ENCODE measurements around the gene HLCS.

HLCS gene

DNA sequence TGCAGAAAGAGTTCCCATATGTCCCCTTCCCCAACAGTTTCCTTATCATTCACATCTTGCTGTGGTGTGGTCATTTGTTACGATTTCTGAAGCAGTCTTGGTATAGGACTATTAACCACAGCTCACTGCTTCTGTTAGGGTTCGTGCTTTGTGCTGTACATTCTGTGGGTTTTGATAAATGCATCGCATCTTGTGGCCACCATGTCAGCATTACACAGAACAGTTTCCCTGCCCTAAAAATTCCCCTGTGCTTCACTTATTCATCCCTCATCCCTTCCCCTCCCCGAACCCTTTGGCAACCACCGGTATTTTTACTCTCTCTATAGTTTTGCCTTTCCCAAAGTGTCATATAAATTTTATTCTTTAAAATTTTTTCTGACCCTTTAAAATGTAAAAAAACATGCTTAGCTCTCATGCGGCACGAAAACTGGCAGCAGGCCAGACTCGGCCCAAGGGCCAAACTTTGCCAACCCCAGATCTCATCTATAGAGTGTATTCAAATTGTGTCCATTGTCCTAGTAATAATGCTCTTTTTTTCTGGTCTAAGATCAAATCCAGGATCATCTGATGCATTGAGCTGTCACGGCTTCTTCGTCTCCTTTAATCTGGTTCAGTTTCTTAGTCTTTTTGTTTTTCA, 189.4 kb downstream of the HLCS start:
- DNase-seq (ENCODE audit: low spot score): no peak

DNA sequence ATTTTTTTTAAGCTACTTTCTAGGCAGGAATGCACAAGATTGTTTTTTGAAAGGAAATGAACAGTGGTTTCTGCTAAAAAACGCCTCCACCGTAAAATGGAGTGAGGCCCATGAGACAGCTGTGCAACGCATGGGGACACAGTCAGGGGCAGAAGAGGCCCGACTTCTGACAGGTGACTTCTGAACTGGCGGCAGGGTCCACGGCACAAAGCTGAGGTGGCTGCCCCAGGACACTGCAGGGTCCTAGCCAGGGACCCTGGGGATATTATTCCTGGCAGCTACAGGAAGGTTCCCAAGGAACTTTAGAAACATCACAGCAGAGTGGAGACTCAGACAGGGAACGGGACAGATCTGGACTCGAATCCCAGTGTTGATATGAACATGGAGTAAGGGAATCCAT, 192.5 kb downstream of the HLCS start:
- no peak for DNase-seq (ENCODE audit: low spot score)

DNA sequence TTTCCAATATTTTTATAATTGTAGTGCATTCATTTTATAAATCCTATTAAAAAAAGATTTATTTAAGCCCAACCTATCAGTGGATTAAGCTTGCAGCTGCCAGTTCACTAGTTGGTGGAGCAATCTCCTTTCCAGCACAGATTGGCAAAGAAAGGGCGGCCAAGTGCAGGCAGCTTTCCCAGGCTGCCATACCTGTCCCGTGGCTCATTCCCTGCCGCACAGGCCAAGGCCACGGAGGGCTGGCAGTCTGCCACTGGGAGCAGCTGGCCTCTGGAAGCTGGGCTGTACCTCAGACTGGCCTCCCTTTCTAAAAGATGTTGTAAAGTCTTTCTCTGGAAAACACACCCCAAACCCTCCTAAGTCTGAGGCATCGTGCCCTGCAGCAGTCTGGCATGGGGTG, 193.4 kb downstream of the HLCS start:
- DNase-seq (ENCODE audit: low spot score): no peak

DNA sequence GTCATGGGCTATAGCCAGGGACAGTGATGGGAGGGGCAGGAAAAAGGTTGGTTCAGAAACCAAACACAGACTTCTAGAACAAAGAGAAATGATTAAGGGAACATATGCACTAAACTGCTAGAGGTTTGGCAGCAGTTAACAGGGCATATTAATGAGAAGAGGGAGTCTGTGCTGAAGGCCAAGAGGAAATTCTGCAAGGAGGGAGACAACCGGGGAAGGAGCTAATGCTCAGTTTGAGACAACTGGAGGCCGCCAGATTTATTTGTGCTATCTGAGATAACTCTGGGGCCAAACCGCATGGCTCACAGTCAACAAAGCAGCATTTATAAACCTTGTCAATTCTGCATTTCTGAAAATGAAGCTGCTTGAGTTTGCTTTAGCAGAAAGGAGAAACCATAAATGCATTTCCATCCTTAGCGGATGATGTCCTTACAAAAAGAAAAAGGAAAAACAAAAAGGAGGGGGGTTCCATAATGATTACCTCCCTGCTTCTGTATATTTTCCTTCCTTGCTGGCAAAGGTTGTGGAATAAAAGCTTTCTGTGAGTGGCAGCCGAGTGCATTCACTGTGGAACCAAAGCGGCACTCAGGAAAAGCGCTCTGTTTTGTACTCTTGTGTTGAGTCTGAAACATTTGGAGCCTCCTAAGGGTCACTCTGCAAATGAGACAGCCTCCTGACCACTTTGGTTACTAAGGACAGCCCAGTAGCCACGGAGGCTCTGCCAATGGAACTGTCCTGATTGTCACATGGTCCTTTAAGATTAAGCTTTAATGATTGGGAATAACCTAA, 197.2 kb downstream of the HLCS start:
- no peak for DNase-seq (ENCODE audit: low spot score)

DNA sequence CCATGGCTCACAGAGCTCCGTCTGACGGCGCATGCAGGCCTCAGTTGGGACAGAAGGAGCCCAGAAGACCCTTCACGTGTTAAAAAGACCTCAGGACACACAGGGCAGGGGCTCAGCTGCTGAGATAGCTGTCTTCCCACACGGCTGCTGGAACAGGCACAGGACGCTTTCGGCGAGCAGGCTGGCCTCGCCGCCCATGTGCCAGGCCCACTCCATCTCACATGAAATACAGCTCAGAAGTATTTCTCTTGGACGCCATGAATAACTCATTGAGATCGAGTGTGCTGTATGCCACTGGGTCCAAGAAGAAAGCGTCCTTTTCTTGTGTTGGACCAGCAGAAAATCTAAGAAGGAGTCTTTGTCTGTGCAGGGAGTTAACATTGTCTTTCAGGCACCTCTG, 198.0 kb downstream of the HLCS start:
- no peak for DNase-seq (ENCODE audit: low spot score)

DNA sequence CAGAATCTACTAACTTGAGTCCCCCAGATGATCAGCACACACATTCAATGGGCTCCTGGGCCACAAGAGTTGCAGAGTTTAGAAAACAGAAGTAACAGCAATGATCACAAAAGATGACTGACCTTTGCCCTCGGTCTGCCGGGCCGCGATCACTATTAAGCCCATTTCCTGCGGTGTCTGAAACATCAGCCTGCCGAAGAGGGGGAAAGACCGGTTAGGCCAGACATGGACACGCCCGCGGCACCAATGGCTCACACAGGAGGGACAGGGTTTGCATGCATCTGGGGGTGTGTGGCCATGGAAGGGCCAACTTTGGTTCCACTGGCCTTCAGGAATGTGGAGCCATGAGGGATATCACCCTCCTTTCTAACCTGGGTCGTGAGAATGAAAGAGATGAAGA, 199.4 kb downstream of the HLCS start:
- no peak for DNase-seq (ENCODE audit: low spot score)

DNA sequence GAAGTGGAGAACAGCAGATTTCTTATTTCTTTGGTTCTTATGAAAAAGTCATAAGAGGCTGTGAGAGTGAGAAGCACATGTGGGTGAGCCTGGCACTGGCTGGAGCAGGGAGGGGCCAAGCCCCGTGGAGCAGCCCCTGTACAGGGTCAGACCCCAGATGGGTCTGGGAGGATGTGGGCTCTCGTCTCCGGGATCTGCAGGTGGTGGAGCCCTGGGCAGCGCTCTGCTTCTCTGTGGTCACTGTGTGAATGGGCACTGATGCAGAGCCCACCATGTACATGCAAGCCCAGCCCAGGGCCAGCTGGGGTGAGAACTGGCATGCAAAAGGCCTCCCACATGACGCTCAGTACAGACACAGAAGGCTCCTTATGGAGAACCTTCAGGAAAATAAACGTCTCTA, 200.0 kb downstream of the HLCS start:
- DNase-seq (ENCODE audit: low spot score): no peak

DNA sequence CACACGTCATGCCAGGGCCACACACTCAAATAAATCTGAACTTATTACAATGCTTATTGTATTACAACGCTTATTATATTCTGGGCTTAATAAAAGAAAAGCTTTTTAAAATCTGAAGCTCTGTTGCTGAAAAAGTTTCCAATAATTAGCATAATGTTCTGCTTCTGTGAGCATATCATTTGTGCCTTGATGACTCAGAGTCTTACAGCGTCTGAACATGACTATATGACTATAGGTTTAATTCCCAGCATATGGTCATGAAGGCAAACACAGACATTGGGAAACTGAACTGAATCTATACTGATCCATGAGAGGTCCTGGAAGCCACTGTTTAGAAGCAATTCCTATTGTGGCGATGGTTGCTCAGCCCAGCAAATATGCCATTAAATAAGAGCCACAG, 201.2 kb downstream of the HLCS start:
- no peak for DNase-seq (ENCODE audit: low spot score)

DNA sequence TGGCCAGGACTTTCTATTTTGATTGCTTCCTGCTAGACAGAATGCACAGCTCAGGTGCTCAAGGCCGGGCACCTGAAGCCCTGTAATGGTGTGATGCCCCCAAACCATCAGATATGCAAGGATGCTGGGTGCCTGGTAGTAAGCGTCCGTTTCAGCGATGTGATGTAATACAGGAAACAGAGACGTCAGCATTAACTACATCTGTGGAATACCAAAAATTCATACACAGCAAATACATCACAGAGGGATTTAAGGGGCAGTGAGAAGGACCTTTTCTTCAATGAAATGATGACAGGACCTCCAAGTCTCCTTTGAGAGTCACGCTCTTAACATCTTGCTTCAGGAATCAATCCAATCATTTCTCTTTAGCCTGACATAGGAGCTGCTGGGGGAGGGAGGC, 203.2 kb downstream of the HLCS start:
- DNase-seq (ENCODE audit: low spot score): no peak

DNA sequence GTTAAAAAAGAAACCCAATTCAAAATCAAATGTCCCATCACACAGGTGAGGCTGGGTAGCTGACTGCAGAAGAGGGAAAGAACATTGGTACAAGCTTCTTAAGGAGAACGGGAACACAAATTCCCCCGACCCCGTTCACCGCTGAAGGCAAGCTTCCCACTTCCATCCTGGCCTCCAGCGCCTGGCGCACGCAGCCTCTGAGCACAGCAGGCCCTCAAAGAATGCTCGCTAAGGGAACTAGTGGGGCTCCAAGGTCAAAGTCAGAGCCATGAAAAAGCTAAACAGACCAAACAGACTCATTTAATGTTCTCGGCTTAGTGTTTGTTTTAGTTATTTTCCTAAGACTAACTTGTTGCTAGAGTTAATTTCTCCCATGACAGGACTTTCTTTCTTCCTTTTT, 203.8 kb downstream of the HLCS start:
- no peak for DNase-seq (ENCODE audit: low spot score)

DNA sequence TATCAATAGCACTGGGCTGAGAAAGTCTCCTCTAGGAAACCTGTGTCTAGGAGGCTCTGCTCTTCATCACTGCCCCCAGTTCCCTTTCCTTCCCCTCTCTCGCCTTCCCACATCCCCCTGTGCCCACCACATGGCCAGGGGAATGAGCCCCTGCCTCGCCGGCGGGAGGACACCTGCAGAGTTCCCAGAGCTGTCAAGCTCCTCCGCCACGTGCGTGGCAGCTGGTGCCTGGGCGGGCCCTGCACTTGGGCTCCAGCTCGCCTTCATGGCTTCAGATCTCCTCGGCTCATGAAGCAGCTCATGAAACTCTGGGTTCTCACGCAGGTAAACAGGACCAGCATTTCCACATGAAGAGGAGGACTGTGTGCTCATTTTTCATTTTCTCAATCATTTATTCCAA, 204.8 kb downstream of the HLCS start:
- DNase-seq (ENCODE audit: low spot score): no peak

DNA sequence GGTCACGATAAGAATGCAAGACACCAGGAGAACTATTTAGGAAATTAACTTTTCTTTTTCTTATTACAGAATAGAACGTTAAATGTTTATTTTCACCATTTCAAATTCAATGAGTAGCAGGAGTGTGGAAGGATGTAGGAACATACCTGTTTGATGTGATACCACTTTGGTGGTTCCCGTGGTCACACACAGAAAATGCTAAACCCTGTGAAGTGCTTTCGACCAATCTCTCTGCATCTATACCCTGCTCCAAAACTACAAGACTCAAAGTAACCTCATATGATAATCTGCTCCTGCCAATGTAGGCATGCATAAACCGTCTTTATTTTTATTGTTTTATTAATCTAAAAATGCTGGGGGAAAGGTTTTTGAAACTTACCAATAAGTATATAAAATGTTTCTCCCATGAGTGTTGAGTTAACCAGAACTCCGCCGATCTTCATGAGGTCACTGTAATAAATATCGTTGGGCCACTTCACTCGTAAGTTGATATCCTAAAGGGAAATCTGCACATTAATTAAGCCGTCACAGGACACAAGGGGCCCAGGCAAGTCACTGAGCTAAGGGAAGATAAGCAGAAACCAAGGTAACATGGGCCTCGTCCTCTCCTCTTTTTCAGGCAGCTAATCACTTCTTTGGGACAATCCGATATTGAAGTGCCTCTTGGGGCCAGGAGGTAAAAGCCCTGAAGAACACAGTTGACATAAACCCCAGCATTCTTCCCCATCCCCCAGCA, 207.0 kb downstream of the HLCS start:
- no peak for DNase-seq (ENCODE audit: low spot score)

DNA sequence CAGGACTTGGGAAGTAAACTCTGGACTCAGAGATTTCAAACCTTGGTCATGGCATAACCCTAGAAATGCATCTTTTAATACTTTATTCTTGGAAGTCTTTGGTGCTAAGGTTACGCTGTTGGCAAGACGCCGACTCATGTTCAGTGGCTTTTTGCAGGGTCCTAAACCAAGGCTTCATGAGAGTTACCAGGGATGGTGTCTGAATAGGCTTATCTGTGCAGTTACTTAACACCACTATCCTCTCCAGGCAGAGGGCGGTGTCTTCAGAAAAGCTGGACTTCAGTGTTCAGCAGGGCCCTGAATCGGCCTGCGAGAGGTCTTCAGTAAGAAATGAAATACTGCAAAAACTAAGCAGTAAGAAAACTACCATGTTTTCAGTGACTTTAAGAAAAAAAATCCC, 209.3 kb downstream of the HLCS start:
- DNase-seq (ENCODE audit: low spot score): no peak

DNA sequence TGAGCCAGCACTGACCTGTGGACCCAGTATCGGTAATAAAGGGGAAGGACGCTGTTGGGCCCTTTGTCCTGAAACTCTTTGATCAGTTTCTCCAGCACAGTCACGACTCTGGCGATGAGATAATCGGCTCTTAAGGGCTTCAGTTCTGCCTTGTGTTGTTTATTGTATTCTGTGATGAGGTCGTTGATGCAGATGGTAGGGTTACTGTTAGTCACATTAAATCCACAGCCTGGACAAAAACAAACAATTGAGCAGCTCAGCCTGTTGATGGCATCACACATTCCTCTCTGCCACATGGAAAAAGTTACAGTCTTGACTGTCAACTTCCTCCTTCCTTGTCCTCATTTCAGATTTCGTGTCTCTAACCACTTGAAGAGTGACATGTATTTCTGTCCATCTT, 209.9 kb downstream of the HLCS start:
- DNase-seq (ENCODE audit: low spot score): no peak

DNA sequence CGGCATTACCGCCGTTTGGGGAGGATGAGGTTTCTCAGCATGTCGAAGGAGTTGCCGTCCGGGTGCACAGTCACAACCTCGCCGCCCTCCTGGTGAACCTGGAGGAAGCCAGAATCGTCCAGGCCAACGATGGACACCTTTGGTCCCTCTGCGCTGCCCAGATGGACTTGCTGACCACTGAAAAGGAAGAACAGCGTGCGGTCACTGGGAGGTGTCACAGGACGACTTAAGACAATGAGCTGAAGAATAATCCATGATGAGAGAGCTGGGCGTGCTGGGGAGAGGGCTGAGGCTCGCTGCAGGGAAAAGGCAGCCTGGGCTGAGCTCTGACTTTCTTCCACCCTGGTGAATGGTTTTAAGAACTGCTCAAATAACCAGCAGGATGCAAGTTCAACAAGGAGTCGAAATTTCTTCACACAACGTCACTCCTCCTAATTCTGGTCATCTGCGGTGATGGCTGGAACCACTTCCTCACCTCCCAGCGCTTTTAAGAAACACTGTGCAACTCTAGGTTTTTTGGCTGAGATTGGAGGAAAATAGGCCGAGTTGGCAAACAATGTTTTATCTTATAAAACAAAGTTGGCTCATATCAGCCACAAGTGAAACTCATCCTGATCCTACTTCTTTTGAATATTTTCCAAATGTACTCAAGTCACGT, 212.1 kb downstream of the HLCS start:
- DNase-seq (ENCODE audit: low spot score): no peak

DNA sequence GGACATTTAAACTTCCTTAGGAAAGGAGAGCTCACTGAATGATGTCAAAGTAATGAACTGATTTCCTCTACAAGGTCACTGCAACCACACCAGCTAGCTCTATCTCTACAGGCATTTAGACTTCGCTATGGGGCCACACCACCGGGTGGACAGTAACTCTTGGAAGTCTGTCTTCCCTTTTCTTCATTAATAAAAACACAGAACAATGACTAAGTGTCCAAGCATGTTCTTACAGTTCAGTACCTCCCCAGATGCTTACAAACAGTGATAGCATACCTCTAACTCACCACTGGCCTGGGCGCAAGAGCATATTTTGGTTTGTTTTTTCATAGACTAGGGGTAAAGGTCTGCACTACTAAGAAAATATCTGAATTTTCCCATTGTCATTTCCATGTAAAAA, 212.9 kb downstream of the HLCS start:
- DNase-seq (ENCODE audit: low spot score): no peak

DNA sequence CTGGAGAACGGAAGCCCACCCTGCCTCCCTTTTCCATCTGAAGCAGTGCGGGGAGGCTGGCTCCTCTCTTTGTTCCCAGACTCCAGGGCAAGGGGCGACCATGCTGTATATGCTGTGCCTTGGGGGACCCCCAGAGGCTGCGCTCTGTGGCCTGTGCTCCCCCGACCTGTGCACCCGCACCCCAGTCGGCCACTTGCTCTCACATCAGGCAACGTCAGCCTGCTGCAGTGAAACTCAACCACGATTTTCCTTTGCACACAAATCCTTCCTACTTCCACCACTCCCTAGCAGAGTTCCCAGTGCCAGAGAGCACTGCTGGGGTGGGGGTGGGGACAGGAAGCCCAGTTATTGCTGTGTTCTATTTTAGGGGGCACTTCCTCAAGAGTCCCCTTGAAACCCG, 215.1 kb downstream of the HLCS start:
- DNase-seq (ENCODE audit: low spot score): no peak

DNA sequence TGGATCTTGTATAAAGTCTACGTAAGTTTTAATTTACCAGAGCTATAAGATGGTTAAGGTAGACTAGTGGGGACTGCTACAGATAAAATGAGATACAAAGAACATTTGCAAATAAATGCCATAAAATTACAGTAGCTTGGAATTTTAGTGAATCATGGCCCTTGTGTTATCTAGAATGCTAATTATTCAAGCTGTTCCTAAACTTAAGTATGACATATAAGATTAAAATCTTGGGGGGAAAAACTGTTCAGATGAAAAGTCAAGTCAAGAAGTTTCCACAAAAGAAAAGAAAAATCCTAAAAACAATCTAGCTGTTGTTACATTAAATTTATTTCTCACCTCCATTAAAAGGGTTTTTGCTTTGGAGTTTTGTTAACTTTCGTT, 215.9 kb downstream of the HLCS start:
- DNase-seq (ENCODE audit: low spot score): no peak

DNA sequence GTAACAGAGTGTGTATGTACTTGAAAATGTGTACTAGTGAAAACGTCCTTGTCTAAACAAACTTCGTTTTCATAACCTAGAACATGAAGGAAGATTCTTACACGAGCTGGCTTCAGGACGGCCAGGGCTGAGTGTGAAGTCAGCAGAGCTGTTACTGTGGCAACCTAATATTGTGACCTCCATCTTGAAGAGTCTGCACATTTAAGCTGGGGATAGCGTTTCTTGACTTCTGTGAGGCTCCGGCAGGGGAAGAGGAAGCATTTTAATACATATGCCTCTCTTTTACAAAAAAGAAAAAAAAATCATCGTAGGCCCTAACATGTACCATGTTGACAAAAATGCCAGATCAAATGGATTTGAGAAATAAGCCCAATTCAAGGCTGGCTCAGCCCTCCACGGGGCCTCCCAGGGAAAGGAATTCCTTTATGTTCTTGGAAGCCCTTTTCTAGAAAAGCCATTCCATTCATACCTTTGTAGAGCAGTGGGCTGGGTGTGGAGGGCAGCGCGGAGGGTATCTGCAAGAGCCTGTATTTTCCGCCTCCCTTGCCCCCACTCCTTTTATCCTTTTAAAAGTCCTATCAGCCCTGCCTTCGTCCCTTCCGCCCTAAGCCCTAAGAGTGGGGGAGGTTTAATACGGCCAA, 216.4 kb downstream of the HLCS start:
- DNase-seq (ENCODE audit: low spot score): no peak

DNA sequence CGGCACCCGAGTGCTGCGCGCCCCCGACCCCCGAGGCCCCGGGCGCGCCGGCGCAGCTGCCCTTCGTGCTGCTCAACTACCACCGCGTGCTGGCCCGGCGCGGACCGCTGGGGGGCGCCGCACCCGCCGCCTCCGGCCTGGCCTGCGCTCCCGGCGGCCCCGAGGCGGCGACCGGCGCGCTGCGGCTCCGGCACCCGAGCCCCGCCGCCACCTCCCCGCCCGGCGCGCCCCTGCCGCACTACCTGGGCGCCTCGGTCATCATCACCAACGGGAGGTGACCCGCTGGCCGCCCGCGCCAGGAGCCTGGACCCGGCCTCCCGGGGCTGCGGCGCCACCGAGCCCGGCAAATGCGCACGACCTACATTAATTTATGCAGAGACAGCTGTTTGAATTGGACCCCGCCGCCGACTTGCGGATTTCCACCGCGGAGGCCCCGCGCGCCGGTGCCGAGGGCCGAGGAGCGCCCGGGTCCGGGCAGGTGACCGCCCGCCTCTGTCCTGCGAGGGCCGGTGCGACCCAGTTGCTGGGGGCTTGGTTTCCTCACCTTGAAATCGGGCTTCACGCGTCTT, 218.6 kb downstream of the HLCS start:
- peak; percentile 76 for DNase-seq (ENCODE audit: low spot score)

DNA sequence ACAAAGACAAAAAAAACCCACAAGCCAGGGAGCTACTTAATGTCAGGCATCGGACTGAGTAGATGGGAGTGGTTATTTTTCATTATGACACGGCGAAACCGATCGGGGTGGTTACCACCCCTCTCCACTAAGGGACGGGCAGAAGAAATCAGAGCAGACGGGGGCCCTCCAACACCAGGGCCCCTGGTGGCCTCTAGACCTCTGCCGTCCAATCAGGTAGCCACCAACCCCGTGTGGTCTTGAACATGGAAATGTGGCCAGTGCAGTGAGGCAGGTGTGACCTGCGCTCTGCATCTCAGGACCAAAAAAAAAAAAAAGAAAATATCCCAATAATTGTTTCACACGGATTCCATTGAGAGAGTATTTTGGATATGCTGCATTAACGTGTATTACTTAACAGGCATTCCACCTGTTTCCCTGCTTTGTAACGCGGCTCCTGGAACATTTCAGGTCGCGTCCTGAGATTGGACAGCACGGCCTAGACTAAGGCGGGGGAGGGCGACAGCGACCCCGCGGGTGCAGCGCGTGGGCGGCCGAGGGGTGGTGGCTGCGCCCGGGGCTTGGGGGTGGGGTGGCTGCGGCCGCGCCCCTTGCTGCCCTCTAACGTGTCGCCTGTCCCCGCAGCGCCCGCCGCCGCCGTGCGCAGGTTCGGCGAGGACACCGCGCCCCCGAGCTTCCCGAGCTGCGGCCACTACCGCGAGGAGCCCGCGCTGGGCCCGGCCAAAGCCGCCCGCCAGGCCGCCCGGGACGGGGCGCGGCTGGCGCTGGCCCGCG, 219.2 kb downstream of the HLCS start:
- DNase-seq (ENCODE audit: low spot score): peak; percentile 31
